HG02798 (cell line): ENCODE data around the gene CCDC13.
A peak's percentile ranks its signal among the peaks of the same experiment; 100 is the strongest.
"Not testable (repeated sequence)": the region's sequence is repeated elsewhere in the genome, so short reads cannot be mapped to it uniquely, and the experiment has no call there.

Experiments
- ATAC-seq: cut with Tn5 transposase; IDR thresholded peaks from one replicate; pipeline ENCODE4 v1.9.1; 2021; ENCODE audit warnings: mild to moderate bottlenecking; ENCODE audit not compliant: unreplicated experiment, poor library complexity

The CCDC13 gene, protein sequence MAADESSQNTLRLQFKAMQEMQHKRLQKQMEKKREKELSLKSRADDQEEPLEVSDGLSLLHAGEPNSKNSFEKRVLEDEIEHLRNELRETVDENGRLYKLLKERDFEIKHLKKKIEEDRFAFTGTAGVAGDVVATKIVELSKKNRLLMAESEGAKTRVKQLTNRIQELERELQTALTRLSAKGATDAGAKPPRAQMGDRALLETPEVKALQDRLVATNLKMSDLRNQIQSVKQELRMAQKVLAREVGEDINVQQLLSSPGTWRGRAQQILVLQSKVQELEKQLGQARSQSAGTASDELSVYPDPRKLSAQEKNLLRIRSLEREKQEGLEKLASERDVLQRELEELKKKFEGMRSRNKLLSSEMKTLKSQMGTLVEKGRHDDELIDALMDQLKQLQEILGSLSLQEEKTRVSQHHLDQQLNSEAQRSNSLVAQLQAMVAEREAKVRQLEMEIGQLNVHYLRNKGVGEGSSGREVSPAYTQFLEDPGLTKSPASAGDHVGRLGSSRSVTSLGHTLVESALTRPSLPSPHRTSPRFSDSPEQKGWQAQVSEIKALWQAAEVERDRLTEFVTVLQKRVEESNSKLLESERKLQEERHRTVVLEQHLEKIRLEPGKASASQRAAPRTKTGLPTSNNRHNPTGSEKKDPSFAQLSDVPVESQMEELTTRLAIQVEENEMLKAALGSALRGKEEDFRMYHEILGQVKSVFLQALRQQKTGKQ

GRCh38 chr3:42772670-42773408, at the start of gene CCDC13:
CCDC13 (minus strand) TSS chr3:42773253; CDS start chr3:42758345, 14,908 bp downstream.
- peak; percentile 98 for ATAC-seq

DNA sequence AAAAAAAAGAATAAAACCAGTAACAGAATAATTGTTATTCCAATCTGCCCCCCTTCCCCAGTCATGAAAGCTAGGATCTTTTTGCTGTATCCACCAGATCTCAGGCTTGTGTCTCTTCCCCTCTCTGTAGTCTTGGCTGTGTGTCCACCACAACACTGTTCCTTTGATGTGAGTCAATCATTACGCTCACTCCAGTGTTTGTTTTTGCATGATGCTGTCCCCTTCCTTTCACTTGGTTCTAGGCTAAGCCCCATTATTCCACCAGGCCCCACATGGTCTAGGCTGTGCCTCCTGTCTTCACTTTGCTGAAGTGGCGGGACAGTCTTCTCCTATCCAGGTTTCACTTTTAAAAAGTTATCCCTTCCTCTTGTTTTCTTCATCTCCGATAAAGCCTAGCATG, 49.8 kb upstream of the CCDC13 start:
- no peak for ATAC-seq

- no peak for ATAC-seq
These were observed 47.6 kb upstream of the CCDC13 start for GRCh38 chr3:42820746-42821051.

DNA sequence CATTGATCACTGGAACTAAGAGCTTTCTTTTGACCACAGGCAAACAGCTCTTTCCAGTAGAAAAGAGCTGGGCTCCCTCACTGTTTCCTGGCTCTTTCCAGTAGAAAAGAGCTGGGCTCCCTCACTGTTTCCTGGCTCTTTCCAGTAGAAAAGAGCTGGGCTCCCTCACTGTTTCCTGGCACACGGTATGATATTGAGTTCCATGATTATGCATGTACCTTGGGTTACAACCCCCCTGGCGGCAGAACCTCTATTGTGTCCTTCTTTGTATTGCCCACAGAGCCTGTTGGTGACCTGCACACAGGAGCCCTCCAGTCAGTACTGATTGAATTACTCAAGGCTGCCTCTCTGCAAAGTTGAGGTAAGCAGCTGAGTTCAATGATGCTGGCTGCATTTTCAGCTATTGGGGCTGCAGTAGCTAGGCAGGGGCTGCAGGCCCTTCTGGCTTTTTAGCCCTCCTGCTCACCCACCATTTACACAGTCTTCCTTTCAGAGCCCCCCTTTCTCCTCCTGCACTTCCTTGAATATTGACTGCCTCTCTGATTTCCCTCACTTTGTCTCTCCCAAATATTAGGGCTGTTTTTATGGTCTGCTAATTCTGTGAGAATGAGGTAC, 46.4 kb upstream of the CCDC13 start:
- no peak for ATAC-seq

- no peak for ATAC-seq
These were observed 42.8 kb upstream of the CCDC13 start for GRCh38 chr3:42815826-42816225.

- ATAC-seq: no peak
These were observed 42.0 kb upstream of the CCDC13 start for GRCh38 chr3:42814914-42815507.

DNA sequence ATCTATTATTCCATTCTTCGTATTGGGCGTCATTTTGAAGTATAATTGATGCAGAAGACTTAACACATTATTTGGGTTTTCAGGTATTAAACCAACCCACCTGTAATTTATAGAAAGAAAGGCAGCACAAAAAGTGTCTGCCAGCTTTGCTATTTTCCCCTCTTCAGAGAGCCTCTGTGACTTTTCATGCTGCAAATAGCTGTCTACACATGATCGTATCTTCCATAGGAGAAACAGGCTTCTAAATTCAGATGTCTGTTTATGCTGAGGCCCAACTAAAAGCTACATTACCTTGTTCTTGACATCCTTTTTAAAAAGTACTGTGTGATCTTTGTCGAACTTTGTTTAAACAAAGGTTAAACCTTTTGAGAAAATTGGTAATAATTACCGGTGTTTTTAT, 41.2 kb upstream of the CCDC13 start:
- no peak for ATAC-seq

DNA sequence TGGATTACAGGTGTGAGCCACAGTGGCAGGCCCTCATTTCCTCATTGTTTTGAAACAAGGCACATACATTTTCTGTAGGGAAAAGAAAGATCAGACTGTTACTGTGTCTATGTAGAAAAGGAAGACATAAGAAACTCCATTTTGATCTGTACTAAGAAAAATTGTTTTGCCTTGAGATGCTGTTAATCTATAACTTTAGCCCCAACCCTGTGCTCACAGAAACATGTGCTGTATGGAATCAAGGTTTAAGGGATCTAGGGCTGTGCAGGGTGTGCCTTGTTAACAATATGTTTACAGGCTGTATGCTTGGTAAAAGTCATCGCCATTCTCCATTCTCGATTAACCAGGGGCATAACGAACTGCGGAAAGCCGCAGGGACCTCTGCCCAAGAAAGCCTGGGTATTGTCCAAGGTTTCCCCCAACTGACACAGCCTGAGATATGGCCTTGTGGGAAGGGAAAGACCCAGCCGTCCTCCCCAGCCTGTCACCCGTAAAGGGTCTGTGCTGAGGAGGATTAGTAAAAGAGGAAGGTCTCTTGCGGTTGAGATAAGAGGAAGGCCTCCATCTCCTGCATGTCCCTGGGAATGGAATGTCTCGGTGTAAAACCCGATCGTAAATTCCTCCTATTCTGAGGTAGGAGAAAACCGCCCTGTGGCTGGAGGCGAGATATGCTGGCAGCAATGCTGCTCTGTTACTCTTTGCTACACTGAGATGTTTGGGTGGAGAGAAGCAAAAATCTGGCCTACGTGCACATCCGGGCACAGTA, 38.2 kb upstream of the CCDC13 start:
- not testable (repeated sequence) for ATAC-seq

DNA sequence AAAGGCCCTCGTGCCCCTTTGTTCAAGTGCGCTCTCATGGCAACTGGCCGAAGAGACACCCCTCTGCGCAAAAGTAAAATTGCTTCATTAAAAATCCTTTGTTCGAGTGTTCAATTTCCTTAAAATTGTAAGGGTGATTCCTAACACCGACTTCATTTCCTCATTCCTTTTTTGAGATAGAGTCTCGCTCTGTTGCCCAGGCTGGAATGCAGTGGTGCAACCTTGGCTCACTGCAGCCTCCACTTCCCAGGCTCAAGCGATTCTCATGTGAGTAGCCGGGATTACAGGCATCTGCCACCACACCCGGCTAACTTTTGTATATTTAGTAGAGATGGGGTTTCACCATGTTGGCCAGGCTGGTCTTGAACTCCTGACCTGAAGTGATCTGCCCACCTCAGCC, 37.7 kb upstream of the CCDC13 start:
- not testable (repeated sequence) for ATAC-seq

- ATAC-seq: no peak
These were observed 36.1 kb upstream of the CCDC13 start, which contains the start of gene ACKR2 for GRCh38 chr3:42809202-42809601. ACKR2 (plus strand) TSS chr3:42809445; CDS start chr3:42864503, 55,058 bp downstream.

- no peak for ATAC-seq
These were observed 34.9 kb upstream of the CCDC13 start for GRCh38 chr3:42807929-42808328.

DNA sequence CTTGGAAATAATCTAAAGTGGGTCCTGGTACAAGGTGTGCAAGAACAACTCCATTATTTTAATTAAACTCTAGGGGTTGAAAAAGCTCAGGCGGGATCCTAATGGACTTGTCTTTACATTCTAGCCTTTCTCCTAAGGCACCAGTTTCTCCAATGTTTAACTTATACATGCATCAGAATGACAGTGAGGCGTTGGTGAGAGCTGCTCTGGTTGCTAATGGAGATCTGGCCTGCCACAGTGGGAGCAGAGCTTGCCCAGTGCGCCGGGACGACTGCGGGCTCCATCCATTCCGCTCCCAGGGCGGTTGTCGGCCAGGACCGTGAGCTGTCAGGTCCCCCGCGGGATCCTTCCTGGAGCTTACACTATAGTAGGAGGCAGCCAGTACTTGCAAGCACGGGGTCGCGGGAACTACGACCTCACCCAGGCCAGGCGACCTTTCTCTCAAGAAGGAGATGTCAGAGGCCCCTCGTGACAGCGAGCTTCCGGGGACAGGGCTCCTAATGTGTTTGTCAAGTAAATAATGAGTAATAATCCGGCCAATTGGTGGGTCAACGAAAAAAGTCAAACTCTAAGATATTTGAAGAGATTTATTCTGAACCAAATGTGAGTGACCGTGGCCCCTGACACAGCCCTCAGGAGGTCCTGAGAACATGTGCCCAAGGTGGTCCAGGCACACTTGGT, 32.2 kb upstream of the CCDC13 start:
- ATAC-seq: no peak

GRCh38 chr3:42804831-42805132, 31.7 kb upstream of the CCDC13 start:
- no peak for ATAC-seq

DNA sequence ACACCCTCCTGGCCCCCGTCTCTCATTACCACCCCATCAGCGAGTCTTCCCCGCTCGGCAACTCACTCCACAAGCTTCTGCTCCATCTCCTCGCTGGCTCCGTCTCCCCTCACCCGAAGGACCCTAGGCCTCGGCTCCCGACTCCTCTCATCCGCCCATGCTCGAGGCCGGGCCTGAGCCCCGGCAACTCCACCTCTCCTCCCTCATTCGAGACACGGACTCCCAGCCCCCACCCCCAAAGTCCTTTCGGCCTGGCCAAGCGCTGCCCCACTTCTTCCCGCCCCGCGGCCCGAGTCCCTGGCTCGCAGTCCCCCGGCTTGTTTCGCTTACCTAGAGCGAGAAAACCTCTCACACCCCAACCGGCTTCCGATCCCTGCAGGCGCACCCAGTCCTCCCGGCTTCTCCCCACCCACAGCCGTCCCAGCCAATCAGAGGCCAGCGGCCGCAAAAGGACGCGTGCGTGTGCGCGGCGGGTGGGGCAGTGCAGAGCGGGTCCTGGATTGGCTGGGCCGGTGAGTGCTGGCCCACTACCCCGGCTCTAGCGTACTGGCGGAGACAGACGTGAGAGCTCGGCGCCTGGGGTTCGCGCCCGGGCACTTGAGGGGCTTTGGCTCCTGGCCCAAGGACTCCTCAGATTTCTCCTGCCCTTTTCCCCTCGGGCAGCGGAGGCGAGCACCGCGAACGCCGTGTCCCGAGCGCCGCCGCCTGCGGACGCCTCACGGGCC, 31.2 kb upstream of the CCDC13 start, which contains the start of gene HIGD1A:
Gene HIGD1A (minus strand): TSS at position 385 of the 725 bp plus-strand sequence. CDS start 10,237 bp downstream, outside the sequence.
- ATAC-seq: peak; percentile 100

DNA sequence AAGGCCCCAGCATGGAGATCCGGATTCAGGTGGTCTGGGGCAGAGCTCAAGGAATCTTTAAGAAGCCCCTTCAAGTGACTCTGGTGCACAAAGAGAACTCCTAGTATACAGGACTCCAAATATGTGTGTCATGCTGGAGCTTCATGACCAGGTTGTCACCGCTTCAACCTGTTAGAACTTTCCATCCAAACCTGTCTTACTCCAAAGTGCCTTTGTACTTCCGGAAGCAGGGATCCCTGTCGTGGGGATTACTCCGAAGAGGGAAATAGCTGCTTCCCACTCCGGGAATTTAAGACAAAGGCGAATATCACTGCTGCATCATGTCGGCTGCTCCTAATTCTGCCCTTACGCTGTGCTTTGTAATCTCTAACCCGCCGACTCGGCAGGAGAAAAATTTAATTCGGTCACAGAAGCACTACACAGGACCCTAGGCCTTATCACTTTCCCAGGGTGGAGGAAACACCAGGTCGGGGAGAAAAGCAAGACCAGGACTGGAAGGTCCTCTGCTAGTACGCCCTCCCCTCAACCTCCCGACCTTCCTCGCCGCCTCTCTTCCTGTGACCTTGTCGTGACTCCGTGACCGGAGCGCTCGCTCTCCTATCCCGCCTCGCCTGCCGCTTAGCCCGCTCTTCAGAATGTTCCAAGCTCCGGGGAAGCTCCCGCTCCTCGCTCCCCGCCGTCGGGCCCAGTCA, 30.5 kb upstream of the CCDC13 start:
- ATAC-seq: peak; percentile 23

DNA sequence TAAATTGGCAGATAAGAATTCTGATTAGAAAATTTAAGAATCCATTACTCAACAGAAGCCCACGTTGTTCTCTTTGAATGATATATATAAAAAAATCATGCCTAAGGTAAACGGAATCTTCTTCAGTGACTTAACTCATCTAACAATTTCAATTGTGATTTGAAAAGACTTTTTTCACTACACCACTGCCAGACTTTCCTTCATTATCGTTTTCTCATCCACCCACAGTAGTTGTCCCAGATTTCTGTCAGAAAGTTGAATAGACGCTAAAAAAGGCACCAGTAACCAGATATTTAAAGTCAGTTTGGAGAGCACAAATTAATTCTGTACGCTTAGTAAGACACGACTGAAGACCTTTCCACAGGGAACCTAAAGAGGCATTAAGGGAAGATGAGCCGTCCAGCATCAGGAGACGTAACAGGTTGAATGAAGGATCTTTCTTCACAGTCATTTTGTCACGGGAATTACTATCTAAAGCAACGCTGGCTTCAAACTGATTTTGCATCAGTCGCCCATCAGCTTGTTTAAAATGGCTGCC, 29.9 kb upstream of the CCDC13 start:
- no peak for ATAC-seq

DNA sequence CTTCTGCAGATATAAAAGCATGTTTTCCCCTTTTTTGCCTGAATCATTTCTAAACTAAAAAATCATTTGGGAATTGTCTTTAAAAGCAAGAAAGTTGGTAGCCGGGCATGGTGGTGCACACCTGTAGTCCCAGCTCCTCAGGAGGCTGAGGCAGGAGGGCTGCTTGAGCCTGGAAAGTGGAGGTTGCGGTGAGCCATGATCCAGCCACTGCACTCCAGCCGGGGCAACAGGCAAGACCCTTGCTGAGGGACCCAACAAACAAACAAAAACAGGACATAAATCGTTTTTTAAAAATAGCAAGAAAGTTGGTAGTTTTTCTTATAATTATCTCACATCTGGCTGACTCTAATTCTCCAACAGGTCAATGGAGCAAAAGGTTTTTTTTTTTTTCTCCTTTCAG, 28.7 kb upstream of the CCDC13 start:
- ATAC-seq: no peak
